Mammary epithelial cell (primary cell): ENCODE measurements around the gene DHX34.

Source experiments
- CTCF ChIP-seq, 2 donors: IDR thresholded peaks in 1 of 2; conservative IDR thresholded peaks in 1 of 2; 2 replicates each; pipeline ENCODE4 v1.5.1; 2011 to 2012; ENCODE audit warnings: inconsistent platforms in 2 of 2, low read length in 2 of 2, mild to moderate bottlenecking in 2 of 2, control low read depth in 1 of 2, low read depth in 1 of 2; ENCODE audit not compliant: insufficient read depth in 1 of 2; ENCODE audit errors: extremely low read depth in 1 of 2
- EZH2 ChIP-seq: IDR thresholded peaks from 2 replicates; pipeline ENCODE4 v1.6.1; 2012; ENCODE audit warnings: low read length, inconsistent platforms, borderline replicate concordance

GRCh38 chr19:47378246-47378645 is 29.1 kb downstream of the DHX34 start:
- no peak for TF ChIP-seq EZH2
- TF ChIP-seq CTCF (conservative IDR thresholded peaks at IDR 0.05 in 1 of 2, IDR thresholded peaks at IDR 0.05 in 1 of 2; ENCODE audit: extremely low read depth in 1 of 2, insufficient read depth in 1 of 2, low read depth in 1 of 2, low read length in 2 of 2): no peak
